Skin epidermis (tissue), 12 donors: ENCODE measurements around the gene FLYWCH2.

Experiments used
- H3K27ac ChIP-seq, 21 experiments: fragments of 200-600 bp; sonication (generic) in 11 of 21; one replicate each; pipeline ENCODE4 v1.5.0; 2020; ENCODE audit warnings: mild to moderate bottlenecking in 3 of 21, inconsistent platforms in 2 of 21, moderate library complexity in 2 of 21
- H3K4me3 ChIP-seq, 7 experiments: fragments of 200-600 bp; sonication (generic) in 2 of 7; one replicate each; pipeline ENCODE4 v1.5.0; 2020; ENCODE audit warnings: inconsistent platforms in 2 of 7, mild to moderate bottlenecking in 2 of 7, moderate library complexity in 1 of 7

FLYWCH2 gene

GRCh38 chr16:2874032-2874911 is 8.7 kb upstream of the FLYWCH2 start:
- Histone ChIP-seq H3K27ac (no peak overlapping the region), H3K4me3 (no peak overlapping the region)

GRCh38 chr16:2874912-2875362 is 8.1 kb upstream of the FLYWCH2 start:
- Histone ChIP-seq H3K27ac (no peak overlapping the region), H3K4me3 (no peak overlapping the region)

GRCh38 chr16:2879854-2880508 is 3.0 kb upstream of the FLYWCH2 start:
- Histone ChIP-seq H3K27ac (no peak overlapping the region), H3K4me3 (no peak overlapping the region)

GRCh38 chr16:2881783-2882649 is 999 bp upstream of the FLYWCH2 start:
- Histone ChIP-seq H3K4me3 (peak overlapping the region; percentile 60 to 92 (median 84)), H3K27ac (peak overlapping the region in 20 of 21 experiments; percentile 6 to 97 (median 90))

- Histone ChIP-seq H3K27ac (peak overlapping the region; percentile 80 to 97 (median 92)), H3K4me3 (peak overlapping the region; percentile 60 to 92 (median 84))
Observed at GRCh38 chr16:2883458-2883908, 468 bp downstream of the FLYWCH2 start.

GRCh38 chr16:2884041-2884451 is 1.0 kb downstream of the FLYWCH2 start:
- Histone ChIP-seq H3K27ac (peak overlapping the region in 14 of 21 experiments; percentile 86 to 97 (median 93)), H3K4me3 (peak overlapping the region; percentile 60 to 92 (median 84))

- Histone ChIP-seq H3K4me3 (no peak overlapping the region), H3K27ac (no peak overlapping the region)
Observed at GRCh38 chr16:2894231-2894630, 11.2 kb downstream of the FLYWCH2 start.

- no peak overlapping the region for H3K27ac ChIP-seq
Observed at GRCh38 chr16:2895813-2896212, 12.8 kb downstream of the FLYWCH2 start.

GRCh38 chr16:2896480-2897010 is 13.5 kb downstream of the FLYWCH2 start:
- Histone ChIP-seq H3K27ac (no peak overlapping the region), H3K4me3 (no peak overlapping the region)

More at GRCh38 chr16:2895813-2896212, 12.8 kb downstream of the FLYWCH2 start:
- no peak overlapping the region for H3K4me3 ChIP-seq

- Histone ChIP-seq H3K4me3 (no peak overlapping the region), H3K27ac (no peak overlapping the region)
Observed at GRCh38 chr16:2897110-2897509, 14.1 kb downstream of the FLYWCH2 start.

- Histone ChIP-seq H3K4me3 (no peak overlapping the region), H3K27ac (no peak overlapping the region)
Observed at GRCh38 chr16:2898831-2899563, 16.0 kb downstream of the FLYWCH2 start.

GRCh38 chr16:2899564-2900072 is 16.6 kb downstream of the FLYWCH2 start:
- no peak overlapping the region for H3K27ac ChIP-seq

GRCh38 chr16:2900526-2901075 is 17.6 kb downstream of the FLYWCH2 start:
- no peak overlapping the region for H3K27ac ChIP-seq
- no peak overlapping the region for H3K4me3 ChIP-seq

More at GRCh38 chr16:2899564-2900072, 16.6 kb downstream of the FLYWCH2 start:
- H3K4me3 ChIP-seq, result no peak overlapping the region

- no peak overlapping the region for H3K4me3 ChIP-seq
- H3K27ac ChIP-seq, result no peak overlapping the region
Observed at GRCh38 chr16:2902337-2903130, 19.5 kb downstream of the FLYWCH2 start.

GRCh38 chr16:2904100-2904921 is 21.3 kb downstream of the FLYWCH2 start:
- H3K4me3 ChIP-seq, result peak overlapping the region; percentile 57 to 79 (median 75)

GRCh38 chr16:2904922-2905240 is 21.9 kb downstream of the FLYWCH2 start:
- Histone ChIP-seq H3K27ac (peak overlapping the region; percentile 39 to 92 (median 84)), H3K4me3 (peak overlapping the region; percentile 57 to 79 (median 75))

More at GRCh38 chr16:2904100-2904921, 21.3 kb downstream of the FLYWCH2 start:
- peak overlapping the region; percentile 39 to 92 (median 84) for H3K27ac ChIP-seq
